GM18511 (cell line): ENCODE data around the gene SLC4A1.
"Not testable (repeated sequence)": the region's sequence is repeated elsewhere in the genome, so short reads cannot be mapped to it uniquely, and the experiment has no call there.

Source experiments
- ATAC-seq: cut with Tn5 transposase; IDR thresholded peaks from one replicate; pipeline ENCODE4 v1.9.1; 2021; ENCODE audit warnings: mild to moderate bottlenecking, moderate library complexity; ENCODE audit not compliant: unreplicated experiment

SLC4A1 gene

DNA sequence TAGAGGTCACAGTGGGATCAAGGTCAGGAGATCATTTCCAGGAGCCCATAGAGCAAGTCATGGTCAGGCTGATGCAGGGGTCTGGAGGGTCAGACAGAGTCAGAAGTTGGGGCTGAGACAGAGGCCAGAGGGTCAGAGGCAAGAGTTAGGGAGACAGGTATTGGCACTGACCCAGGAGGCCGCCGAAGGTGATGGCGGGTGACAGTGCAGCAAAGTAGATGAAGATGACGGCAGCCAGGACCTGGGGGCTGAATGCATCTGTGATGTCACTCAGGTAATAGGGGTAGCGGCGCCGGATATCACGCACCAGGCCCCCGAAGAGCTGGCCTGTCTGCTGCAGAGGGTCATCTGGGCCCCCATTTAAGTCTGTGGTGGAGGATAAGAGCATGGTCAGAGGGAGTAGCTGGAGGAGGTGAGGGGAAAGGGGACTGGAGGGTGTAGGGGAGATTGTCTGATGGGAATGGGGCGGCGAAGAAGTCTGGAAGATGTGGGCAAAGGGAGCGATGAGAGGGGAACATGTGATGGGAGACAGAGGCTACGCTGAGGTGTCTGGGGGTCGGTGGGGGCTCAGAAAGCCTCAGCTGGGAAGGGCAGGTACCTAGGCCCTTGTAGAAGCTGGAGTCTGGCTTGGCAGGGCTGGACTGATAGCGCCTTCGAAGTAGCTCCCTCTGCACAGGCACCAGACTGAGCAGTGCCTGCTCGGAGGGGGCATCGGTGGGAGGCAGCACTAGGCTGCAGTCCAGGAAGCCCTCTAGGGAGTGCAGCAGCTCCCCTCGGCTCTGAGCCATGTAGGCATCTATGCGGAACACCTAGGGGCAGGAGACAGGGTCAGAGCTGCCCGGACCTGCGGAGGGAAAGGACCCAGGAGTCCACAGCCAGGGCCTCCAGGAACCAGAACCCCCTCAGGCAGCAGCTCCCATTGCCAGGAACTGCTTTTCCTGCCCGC is 9.8 kb downstream of the SLC4A1 start:
- no peak for ATAC-seq

GRCh38 chr17:44256671-44257070 is 11.3 kb downstream of the SLC4A1 start:
- ATAC-seq: no peak

- no peak for ATAC-seq
Measured at GRCh38 chr17:44255915-44256314, 12.0 kb downstream of the SLC4A1 start.

DNA sequence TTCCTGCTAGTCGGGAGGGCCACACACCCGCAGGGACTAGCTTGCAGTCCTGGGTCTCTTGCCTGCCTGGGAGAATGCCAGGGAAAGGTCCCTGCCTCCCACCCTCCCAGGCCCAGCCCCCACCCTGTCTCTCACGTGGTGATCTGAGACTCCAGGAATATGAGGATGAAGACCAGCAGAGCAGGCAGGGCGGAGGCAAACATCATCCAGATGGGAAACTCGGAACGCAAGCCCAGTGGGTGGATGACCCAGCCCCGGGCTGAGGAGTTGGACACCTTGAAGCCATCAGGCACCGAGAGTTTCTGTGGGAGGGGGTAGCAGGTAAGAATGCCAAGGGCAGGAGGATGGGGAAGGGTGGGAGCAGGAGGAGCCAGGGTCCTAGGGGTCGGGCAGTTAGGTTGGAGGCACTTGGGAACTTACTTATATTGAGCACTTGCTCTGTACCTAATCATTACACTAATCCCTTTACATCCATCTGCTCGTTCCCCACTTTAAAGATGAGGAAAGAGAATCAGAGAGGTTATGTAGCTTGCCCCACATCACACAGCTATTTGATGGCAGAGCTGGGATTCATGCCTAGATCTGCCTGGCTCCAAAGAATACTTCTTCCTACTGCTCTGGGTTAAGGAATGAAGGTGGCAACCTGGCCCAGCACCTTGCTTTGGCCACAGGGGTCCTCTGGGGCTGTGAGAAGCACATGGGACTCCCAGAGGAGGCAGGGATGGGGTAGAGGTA is 13.4 kb downstream of the SLC4A1 start:
- ATAC-seq: no peak

DNA sequence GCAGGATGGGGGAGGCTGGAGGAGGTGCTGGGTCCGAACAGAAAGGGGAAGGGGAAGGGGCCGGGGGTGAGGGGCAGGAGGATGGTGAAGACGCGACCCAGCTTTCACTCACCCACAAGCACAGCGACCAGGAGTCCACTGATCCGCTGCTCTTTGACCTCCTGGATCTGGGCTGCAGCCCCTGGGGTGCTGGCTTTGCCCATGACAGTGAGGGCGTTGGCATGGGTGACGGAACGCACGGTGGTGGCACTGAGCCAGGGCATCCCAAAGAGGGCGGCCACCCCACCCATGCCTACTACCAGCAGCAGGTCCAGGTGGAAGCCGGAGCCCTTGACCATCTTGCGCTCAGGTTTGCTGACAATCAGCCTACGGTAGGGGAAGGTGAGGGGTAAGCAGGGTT is 14.9 kb downstream of the SLC4A1 start:
- no peak for ATAC-seq

- ATAC-seq: no peak
Measured at GRCh38 chr17:44251062-44251461, 16.9 kb downstream of the SLC4A1 start.

DNA sequence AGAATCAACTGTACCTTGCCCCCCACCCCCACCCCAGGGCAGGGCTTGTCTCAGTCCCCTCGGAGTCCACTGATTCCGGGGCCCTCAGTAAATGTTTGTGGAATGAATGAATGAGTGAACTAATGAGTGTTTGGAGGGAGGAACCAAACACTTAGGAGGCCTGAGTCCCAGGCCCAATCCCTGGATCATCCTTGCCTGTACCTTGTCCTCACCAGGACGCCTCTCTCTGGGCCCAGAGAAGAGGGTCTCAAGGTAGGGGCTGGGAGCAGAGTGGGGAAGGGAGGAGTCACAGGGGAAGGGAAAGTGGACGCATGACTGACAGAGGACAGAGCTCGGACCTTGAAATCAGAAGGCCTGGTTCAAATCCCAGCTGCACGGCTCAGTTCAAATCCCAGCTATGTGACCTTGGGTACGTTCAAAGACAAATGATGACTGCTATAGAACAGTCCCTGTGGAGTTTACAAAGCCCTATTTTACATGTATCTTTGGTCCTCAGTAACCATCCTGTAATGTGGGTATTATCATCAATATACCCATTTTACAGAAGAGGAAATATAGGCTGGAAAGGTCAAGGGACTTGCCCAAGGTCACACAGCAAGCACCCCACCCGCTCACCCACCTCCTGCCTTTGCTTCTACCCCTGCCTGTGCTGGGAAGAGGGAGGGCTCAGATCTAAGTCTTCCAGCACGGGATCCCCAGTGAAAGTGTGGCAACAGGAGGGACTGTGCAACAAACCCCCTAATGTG is 18.3 kb downstream of the SLC4A1 start:
- no peak for ATAC-seq

GRCh38 chr17:44247876-44248736 is 19.8 kb downstream of the SLC4A1 start:
- ATAC-seq: no peak

- ATAC-seq: no peak
Measured at GRCh38 chr17:44247440-44247841, 20.5 kb downstream of the SLC4A1 start.

DNA sequence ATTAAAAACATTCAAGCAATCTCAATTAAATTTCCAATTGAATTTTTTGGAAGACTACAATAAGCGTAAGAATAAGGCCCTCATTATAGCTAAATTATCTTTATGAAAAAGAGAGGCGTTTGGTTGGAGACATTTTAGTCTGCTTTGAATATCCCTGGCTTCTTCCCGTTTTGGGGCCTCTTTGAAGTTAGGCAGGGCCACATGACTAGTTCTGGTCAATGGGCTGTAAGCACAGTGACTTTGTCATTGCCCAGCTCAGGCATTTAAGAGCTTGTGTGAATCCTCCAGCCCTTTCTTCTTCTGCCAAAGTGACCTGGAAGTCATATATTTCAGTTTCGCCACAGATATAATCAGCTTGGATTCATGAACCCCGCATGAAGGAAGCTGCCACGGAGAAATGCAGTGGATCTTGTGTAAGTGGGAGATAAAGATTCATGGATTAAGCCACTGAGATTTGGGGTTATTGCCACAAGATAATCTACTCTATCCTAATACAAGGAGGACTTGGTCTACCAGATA is 26.8 kb downstream of the SLC4A1 start:
- ATAC-seq: no peak

- ATAC-seq: not testable (repeated sequence)
Measured at GRCh38 chr17:44237886-44238285, 30.0 kb downstream of the SLC4A1 start.

- no peak for ATAC-seq
Measured at GRCh38 chr17:44236444-44236991, 31.4 kb downstream of the SLC4A1 start.

GRCh38 chr17:44235583-44235936 is 32.4 kb downstream of the SLC4A1 start:
- ATAC-seq: no peak

- ATAC-seq: no peak
Measured at GRCh38 chr17:44233582-44233981, 34.4 kb downstream of the SLC4A1 start.

DNA sequence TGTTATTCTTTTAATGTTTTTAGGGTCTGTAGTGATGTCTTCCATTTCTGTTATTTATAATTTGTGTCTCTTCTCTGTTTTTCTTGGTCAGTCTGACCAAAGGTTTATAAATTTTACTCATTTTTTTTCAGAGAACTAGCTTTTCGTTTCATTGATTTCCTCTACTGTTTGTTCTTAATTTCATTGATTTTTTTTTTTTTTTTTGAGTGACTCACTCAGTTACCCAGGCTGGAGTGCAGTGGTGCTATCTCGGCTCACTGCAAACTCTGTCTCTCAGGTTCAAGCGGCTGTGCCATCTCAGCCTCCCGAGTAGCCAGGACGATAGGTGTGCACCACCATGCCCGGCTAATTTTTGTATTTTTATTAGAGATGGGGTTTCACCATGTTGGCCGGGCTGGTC is 35.9 kb downstream of the SLC4A1 start:
- no peak for ATAC-seq

GRCh38 chr17:44230140-44230539 is 37.8 kb downstream of the SLC4A1 start:
- ATAC-seq: no peak

DNA sequence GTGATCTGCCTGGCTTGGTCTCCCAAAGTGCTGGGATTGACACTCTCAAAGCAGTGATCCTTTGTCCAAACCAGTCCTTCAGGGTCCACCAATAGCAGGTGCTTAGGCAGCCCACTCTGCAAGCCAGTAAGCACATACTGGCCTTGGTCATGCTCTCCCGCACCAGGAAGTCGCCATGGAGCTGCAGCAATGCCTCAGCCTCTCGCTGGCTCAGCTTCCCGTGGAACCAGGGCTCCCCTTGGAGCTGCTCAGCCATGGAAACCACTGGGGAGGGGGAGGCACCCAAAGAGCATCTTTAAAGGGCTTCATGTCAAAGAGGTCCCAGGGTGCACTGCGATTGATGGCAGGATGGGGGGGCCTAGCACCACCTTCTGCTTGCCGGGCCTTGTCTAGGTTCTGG is 38.8 kb downstream of the SLC4A1 start:
- no peak for ATAC-seq

- ATAC-seq: no peak
Measured at GRCh38 chr17:44223541-44224071, 44.3 kb downstream of the SLC4A1 start.

- ATAC-seq: no peak
Measured at GRCh38 chr17:44222112-44222869, 45.6 kb downstream of the SLC4A1 start.
